Posterior vena cava (tissue), 2 donors: ENCODE measurements around the gene PLAC1. TPM values are rescaled to one million over a fixed set of nuclear protein-coding genes. Genes with fewer than 3 reads are reported as not detected.

Experiments used
- DNase-seq: peaks from one replicate; pipeline ENCODE4 v3.0.0-alpha.2; 2020; ENCODE audit warnings: low spot score
- intact Hi-C, 2 donors: fragments of 100-400 bp; cut with DNase I; formaldehyde crosslinking; loops; one replicate each; pipeline versions ENCODE4 v1.14.1 to v1.14.2; 2022 to 2023
- long read RNA-seq, 2 donors: library from polyadenylated mRNA; unstranded; transcript quantifications; one replicate each; pipeline ENCODE4 v2.0.0, GENCODE V29; 2020 to 2021
- total RNA-seq, 2 donors: library from RNA; stranded (reverse); fragmentation: NEBNext Ultra II Directional; extraction: Animal tissue kit (Norgen Biotek cat#: 25700); gene quantifications; one replicate each; pipeline ENCODE4 v1.2.1, GENCODE V29; 2021
- donor health status: DM: yes; HTN: yes; CAD: no.
- donor health status: DM: yes; HTN: yes; CAD: no.

PLAC1 gene
- not detected for total RNA-seq
- long read RNA-seq, donor 1 = 0 reads
- long read RNA-seq, donor 2 = 0 reads

- DNase-seq = no peak
- intact Hi-C loops = no loop called here
Observed at GRCh38 chrX:134658002-134658759, at the start of gene PLAC1. Gene PLAC1 (minus strand): TSS chrX:134658471. CDS start chrX:134566682, 91,789 bp downstream.

GRCh38 chrX:134706138-134706537 lies 47.9 kb upstream of the PLAC1 start:
- intact Hi-C loops = no loop called here
- DNase-seq = no peak

- no peak for DNase-seq
- intact Hi-C loops = no loop called here
Observed at GRCh38 chrX:134695999-134696398, 37.7 kb upstream of the PLAC1 start.

DNA sequence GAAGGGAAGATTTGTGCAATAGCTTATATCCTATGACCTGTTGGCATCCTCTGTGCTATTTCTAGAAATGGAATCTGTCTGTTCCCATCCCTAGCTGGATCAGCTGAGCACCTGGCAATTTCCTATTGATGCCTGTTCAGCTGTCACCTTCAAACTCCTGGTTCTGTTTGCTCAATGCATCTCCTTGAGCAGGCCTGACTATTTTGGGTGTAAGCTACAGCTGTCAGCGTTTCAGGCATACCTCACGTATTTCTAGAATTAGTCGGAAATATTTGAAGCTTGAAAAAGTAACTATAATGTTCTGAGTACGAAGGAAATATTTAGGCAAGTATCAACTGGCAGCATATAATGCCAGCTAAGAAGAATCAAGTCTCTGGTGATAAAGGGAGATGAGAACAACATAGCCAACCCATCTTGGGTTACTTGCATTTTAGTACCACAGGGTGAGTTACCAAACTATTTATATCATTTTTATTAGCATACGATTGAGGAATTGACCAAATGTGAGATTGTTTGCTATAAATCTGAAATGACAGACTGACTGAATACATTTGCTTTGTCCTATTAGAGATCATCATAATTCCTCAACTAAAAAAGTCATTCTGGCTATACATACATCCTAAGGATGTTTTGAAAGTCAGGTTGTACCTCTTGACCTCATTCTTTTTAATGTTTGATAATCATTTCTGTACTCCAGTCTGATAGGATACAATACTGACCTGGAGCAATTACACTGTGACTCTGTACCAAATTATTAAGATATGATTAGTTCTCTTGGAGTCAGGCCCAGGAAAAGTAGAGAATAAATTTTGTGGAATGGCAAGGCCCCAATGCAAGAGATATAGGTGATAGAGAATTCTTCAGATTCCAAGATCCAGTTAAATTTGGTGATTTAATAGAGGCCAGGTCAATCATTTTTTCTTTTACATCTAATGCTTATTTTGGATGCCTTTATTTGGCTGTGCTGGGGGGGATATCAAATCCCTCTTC lies 36.4 kb upstream of the PLAC1 start:
- DNase-seq = no peak

GRCh38 chrX:134693644-134694043 lies 35.4 kb upstream of the PLAC1 start:
- intact Hi-C loops = no loop called here
- DNase-seq = no peak

More for the DNA sequence above, 36.4 kb upstream of the PLAC1 start:
- intact Hi-C loops = no loop called here

- DNase-seq = no peak
- intact Hi-C loops = no loop called here
Observed at GRCh38 chrX:134692990-134693389, 34.7 kb upstream of the PLAC1 start.

GRCh38 chrX:134692233-134692632 lies 34.0 kb upstream of the PLAC1 start:
- no peak for DNase-seq
- intact Hi-C loops = no loop called here

GRCh38 chrX:134691453-134691852 lies 33.2 kb upstream of the PLAC1 start:
- intact Hi-C loops = no loop called here
- no peak for DNase-seq

DNA sequence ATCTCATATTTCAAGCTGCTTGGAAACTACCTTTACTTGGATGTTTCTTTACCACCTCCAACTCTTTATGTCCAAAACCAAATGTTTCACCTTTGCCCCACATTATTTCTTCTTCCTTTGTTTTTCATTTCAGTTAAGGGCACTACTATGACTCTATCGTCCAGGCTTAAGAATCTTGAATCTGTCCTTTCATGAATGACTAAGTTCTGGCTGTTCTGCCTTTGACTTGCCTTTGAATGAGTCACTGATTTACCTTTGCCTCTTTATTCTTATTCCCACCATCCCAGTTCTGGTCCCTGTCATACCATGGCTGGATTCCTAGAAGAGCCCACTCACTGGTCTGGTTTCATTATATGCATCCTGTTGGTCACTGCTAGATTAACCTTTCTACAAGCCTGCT lies 30.6 kb upstream of the PLAC1 start:
- no peak for DNase-seq
- intact Hi-C loops = no loop called here

- no peak for DNase-seq
- intact Hi-C loops = no loop called here
Observed at GRCh38 chrX:134688031-134688823, 30.0 kb upstream of the PLAC1 start.

GRCh38 chrX:134685668-134686067 lies 27.4 kb upstream of the PLAC1 start:
- intact Hi-C loops = no loop called here
- DNase-seq = no peak

DNA sequence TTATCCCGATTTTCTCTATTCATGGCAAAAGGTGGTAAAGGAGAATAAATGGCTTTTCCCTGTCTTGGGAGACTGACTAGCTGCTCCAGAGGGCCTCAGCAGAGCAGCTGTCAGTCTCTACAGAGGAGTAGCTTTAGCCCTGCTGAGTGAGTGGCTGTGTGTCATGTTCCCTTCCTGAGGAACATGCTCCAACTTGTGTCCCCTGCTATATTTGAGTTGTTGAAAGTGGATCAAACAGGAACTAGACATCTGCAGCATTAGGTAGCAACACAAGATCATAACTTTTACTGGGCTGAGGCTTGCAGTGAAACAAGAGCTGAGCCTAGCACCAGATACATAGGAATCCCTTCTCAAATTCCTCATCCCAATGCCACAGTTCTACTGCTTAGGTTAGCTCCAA lies 26.7 kb upstream of the PLAC1 start:
- intact Hi-C loops = no loop called here
- no peak for DNase-seq

DNA sequence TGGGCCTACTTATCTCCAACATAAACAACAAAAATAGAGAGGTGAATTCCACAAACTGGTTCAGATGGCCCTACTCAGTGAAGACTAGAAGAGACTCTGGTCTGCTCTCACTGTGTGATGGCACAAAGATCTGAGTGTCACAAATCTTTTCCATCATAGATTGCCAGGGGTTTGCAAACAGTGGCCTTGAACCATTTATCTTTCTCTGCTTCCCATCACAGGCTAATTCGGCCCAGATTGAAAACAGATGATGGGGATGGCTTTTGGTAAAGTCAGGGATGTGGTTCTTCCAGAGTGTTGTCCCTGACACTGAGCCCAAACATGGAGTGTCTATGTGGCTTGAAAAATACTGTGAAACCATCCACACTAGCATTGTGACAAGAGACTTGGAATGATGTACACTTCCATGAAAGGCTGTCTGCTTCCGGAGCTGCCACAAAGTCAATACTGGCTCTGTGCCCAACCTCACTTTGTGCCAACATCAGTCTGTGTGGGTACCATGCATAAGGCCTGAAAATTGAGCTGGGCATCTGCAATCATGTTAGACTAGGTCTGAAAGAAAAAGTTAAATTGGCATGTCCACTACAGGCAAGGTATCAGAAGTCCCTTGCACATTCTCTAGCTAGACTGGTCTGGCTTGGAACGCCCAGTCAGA lies 25.2 kb upstream of the PLAC1 start:
- intact Hi-C loops = no loop called here
- DNase-seq = no peak

DNA sequence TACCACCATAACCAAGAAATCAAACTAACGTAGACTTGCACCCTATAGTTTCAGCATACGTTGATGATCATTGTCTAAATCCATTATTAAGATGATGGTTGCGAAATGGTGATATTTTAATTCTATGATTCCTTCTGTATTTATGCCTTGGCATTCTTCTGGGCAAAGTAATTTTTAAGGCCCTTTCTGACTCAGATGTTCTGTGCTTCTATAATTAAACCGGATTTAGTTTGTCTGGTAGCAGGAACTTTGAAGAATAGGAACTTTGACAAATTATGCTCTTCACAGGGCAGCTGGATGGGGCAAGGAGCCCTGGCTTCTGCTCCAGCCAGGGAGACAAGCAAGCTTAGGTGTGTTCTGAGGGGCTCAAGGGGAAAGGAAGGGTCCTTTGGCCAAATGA lies 23.8 kb upstream of the PLAC1 start:
- intact Hi-C loops = no loop called here
- DNase-seq = no peak

DNA sequence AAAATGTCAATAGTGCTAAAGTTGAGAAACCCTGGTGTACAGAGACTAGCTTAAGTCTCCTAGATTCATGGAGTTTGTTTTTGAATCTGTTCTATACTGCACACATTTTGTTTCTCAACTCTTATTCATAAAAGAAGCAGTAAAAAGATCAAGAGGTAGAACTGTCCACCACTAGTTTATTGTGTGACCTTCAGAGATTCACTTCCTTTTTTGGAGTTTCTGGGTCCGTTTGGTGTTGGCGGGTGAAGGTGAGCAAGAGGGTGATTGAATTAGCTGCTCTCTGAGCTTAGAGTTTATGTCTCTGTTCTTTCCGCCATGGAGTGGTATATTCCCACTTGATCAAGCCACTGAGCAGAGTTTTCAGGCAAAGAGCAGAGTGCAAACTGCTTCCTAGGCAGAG lies 21.4 kb upstream of the PLAC1 start:
- DNase-seq = no peak
- intact Hi-C loops = no loop called here

- intact Hi-C loops = no loop called here
- DNase-seq = no peak
Observed at GRCh38 chrX:134679221-134679620, 20.9 kb upstream of the PLAC1 start.

DNA sequence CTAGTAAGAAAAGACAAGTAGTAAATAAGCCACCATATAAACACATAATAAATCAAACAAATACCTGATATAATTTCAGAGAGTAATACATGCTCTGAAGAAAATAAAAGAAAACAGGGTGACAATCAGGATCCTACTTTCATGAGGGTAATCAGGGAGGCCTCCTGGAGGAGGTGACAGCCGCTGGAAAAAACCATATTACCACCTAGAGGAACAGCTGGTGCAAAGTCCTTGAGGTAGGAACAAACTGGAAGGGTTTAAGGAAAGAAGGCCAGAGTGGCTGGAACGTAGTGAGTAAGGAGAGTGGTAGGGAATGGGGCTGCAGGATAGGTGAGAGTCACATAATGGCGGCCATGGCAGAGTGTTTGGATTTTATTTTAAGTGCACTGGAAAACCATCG lies 19.1 kb upstream of the PLAC1 start:
- intact Hi-C loops = no loop called here
- no peak for DNase-seq

DNA sequence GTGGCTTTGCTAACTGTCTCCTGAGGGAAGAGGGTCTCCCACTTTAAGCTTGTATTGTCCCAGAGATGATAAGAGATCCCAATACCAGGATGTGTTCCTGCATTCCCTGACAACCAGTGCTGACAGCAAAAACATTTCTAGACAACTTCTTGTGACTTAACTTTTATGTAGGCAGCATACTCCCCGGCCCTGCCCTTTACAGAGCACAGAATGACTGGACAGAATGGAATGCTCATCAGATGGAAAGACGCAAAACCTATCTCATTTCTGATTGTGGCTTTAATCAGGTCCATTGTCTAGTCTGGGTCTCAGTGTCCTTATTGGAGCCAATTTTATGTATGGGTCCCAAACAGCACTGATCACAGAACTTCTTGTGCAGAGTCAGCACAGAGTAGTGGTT lies 18.2 kb upstream of the PLAC1 start:
- intact Hi-C loops = no loop called here
- no peak for DNase-seq

GRCh38 chrX:134673123-134673522 lies 14.9 kb upstream of the PLAC1 start:
- intact Hi-C loops = no loop called here
- no peak for DNase-seq
